DMS 273 (cell line): ENCODE data around the gene KLHL21.
"Not testable (repeated sequence)": the region's sequence is repeated elsewhere in the genome, so short reads cannot be mapped to it uniquely, and the experiment has no call there.

ENCODE experiments used
- DNase-seq: peaks from one replicate; lab custom pipeline; 2025; ENCODE audit not compliant: unreplicated experiment; lab: John Stamatoyannopoulos, UW

KLHL21 gene

DNA sequence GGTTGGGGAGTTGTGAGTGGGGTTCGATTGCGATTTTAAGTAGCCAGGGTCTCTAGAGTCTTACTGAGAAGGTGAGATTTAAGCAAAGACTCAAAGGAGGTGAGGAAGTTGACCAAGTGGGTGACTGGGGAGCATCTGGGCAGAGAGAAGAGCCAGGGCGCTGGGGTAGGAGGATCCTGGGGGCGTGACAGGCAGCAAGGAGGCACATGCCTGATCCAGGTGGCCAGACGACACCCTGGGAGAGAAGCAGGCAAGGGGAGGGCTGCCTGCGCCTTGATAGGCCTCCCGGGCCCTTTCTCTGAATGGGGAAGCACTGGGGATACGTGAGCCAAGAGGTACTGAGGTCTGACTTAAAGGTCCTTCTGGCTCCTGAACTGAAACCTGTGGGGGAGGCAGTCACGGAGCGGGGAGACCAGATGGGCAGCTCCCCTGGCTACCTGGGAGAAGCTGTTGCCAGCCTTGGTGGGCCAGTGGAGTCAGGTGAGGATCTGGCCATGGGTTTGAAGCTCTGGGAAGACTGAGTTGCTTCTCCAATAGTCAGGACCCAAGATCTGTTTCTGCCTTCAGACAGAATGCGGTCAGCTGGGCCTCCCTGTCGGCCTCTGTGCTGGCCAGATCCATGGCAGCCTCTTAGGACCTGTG is 17.5 kb downstream of the KLHL21 start:
- DNase-seq, result peak; percentile 56

DNA sequence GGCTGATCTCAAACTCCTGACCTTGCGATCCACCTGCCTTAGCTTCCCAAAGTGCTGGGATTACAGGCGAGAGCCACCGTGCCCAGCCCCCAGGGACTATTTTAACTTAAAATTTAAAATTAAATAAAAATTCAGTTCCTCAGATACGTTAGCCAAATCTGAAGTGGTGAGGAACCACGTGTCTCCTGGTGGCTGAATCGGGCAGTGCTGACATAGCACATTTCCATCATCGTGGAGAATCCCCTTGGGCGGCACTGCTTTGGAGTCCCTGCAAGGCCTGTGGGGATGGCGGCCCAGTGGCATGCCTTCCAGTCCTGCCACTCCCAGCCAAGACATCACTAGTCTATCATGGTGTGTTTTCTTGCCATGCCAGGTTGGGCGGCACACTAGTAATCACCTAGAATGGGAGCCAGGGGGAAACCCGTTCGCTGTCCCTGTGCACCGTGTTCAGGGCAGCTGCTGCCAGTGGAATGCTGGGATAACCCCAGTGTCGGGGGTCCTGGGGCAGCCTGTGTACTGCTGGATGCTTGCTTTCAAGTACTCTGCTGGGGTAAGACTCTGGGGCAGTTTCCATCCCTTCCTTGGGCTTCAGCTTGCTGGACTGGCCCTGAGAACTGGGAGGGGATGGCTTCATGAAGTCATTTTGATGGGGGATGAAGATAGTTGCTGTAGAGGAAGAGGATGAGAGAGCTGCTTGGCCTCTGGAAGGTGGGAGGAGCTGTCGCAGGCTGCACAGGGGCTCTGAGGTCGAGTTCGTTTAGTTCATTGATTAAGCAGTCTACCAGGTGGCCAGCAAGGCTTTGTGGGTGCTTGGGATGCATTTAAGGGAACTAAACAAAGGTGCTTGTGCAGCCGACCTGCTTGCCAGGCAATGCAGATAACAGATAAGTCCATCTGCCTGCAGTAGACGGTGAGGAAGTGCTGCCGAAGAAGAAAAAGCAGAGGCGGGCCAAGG is 18.3 kb downstream of the KLHL21 start:
- no peak for DNase-seq

DNA sequence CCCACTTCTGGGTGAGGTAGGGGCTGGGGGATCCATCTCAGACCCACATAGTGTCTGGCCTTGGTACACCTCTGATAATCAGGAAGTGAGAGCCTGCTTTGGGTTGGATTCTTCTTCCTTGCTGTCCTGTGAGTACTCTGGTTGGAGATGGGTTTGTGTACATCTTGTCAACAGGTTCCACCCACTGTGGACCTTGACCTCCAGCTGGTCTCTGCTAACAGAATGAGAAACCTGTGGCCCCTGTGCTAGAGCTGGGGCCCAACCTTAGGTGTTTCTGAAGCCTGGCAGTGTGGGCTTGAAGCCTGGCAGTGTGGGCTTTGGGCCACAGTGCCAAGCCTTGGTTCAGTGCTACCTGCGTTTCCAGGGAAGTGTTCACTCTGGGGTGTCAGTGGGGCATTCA is 20.3 kb downstream of the KLHL21 start:
- no peak for DNase-seq

DNA sequence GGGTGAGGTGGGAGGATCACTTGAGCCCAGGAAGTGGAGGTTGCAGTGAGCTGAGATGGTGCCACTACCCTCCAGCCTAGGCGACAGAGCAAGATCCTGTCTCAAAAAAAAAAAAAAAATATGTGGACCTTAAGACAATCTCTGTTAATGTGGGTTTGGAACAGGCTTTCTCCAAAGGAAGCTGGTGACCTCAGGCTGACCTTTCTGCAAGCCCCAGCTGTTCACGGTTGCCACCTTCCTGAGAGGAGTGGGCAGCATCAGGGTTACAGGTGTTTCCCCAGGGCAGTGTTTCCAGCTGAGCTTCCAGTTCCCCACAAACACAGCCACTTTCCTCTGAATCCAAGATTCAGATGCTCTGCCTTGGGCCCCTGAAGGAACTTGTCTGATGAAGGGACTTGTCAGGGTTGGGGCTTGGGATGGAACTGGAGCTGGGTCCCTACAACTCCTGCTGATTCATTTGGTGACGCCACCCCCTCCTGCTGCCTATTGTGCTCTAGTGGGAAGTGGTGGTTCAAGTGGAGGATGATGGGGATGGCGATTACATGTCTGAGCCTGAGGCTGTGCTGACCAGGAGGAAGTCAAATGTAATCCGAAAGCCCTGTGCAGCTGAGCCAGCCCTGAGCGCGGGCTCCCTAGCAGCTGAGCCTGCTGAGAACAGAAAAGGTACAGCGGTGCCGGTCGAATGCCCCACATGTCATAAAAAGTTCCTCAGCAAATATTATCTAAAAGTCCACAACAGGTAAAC is 20.9 kb downstream of the KLHL21 start:
- DNase-seq, result no peak

DNA sequence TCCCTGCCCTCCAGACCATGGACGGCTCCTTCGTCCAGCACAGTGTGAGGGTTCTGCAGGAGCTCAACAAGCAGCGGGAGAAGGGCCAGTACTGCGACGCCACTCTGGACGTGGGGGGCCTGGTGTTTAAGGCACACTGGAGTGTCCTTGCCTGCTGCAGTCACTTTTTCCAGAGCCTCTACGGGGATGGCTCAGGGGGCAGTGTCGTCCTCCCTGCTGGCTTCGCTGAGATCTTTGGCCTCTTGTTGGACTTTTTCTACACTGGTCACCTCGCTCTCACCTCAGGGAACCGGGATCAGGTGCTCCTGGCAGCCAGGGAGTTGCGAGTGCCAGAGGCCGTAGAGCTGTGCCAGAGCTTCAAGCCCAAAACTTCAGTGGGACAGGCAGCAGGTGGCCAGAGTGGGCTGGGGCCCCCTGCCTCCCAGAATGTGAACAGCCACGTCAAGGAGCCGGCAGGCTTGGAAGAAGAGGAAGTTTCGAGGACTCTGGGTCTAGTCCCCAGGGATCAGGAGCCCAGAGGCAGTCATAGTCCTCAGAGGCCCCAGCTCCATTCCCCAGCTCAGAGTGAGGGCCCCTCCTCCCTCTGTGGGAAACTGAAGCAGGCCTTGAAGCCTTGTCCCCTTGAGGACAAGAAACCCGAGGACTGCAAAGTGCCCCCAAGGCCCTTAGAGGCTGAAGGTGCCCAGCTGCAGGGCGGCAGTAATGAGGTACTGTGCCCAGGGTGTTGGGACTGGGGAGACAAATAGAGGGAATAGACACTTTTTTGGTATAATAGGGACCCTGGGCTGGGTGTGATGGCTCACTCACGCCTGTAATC is 21.9 kb downstream of the KLHL21 start:
- peak; percentile 53 for DNase-seq

DNA sequence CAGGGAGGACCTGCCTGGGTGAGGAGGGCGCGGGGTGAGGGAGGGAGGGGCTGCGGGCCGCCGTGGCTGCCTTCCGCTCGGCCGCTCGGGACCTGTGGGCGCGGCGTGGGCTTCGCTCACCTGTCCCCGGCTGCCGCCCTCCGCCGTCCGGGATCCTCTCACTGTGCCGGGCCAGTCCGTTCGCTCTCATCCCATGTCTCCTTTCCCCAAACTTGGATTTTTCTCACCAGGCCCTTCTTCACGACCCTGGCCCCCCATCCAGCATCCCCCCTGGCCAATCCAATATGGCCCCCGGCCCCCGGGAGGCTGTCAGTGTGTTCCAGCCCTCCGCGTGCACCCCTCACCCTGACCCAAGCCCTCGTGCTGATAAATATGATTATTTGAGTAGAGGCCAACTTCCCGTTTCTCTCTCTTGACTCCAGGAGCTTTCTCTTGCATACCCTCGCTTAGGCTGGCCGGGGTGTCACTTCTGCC is 22.5 kb downstream of the KLHL21 start:
- DNase-seq, result no peak

DNA sequence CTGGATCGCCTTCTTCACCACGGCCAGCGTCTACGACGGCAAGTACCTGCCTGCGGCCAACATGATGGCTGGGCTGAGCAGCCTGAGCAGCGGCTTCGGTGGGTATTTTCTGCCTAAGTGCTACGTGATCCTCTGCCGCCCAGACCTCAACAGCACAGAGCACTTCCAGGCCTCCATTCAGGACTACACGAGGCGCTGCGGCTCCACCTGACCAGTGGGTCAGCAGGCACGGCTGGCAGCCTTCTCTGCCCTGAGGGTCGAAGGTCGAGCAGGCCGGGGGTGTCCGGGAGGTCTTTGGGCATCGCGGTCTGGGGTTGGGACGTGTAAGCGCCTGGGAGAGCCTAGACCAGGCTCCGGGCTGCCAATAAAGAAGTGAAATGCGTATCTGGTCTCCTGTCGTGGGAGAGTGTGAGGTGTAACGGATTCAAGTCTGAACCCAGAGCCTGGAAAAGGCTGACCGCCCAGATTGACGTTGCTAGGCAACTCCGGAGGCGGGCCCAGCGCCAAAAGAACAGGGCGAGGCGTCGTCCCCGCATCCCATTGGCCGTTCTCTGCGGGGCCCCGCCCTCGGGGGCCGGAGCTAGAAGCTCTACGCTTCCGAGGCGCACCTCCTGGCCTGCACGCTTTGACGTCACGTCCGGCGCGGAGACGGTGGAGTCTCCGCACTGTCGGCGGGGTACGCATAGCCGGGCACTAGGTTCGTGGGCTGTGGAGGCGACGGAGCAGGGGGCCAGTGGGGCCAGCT is 23.1 kb downstream of the KLHL21 start, which contains the start of gene ZBTB48:
Gene ZBTB48 (plus strand): TSS at position 621 of the 745 bp plus-strand sequence. CDS start 616 bp downstream, outside the sequence.
- peak; percentile 100 for DNase-seq

DNA sequence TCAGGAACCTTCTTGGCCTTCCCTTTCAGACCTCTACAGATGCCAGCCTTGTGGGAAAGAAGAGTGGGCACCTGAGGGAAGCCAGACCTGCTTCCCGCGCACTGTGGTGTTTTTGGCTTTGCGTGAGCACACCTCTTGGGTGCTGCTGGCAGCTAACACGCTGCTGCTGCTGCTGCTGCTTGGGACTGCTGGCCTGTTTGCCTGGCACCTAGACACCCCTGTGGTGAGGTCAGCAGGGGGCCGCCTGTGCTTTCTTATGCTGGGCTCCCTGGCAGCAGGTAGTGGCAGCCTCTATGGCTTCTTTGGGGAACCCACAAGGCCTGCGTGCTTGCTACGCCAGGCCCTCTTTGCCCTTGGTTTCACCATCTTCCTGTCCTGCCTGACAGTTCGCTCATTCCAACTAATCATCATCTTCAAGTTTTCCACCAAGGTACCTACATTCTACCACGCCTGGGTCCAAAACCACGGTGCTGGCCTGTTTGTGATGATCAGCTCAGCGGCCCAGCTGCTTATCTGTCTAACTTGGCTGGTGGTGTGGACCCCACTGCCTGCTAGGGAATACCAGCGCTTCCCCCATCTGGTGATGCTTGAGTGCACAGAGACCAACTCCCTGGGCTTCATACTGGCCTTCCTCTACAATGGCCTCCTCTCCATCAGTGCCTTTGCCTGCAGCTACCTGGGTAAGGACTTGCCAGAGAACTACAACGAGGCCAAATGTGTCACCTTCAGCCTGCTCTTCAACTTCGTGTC is 23.9 kb downstream of the KLHL21 start:
- no peak for DNase-seq

DNA sequence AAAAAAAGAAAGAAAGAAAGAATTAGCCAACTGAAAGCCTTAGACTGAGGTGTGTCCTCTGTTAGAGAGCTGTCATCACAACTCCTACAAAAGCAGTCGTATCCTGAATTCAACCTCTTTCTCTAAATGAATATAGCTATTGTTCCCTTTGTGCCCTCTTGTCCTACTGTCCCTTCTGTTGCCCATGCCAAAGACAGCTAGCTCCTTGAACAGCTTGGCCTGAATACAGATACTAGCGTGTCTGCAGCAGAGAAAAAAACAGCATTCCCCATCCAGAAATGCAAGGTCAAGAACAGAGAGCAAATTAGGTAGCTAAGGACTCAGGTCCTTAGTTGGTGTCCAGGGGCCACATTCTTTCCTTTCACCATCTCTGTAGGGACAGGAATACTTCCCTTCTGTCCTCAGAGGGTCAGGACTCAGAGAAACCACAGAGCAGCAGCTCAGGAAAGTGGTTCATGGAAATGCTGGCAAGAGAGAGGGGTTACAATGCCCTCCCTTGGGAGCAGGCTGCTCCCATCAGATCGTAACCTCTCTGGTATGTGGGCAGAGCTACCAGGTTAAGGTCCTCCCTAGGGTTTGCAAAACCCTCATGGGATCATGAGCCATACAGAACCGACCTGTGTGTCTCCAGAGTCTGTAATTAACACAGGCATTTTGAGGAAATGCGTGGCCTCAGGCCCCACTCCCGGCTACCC is 24.7 kb downstream of the KLHL21 start:
- DNase-seq, result no peak

DNA sequence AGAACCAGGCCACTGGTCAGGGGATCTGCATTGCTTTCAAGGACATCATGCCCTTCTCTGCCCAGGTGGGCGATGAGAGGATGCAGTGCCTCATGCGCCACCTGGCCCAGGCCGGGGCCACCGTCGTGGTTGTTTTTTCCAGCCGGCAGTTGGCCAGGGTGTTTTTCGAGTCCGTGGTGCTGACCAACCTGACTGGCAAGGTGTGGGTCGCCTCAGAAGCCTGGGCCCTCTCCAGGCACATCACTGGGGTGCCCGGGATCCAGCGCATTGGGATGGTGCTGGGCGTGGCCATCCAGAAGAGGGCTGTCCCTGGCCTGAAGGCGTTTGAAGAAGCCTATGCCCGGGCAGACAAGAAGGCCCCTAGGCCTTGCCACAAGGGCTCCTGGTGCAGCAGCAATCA is 27.9 kb downstream of the KLHL21 start:
- DNase-seq, result no peak

DNA sequence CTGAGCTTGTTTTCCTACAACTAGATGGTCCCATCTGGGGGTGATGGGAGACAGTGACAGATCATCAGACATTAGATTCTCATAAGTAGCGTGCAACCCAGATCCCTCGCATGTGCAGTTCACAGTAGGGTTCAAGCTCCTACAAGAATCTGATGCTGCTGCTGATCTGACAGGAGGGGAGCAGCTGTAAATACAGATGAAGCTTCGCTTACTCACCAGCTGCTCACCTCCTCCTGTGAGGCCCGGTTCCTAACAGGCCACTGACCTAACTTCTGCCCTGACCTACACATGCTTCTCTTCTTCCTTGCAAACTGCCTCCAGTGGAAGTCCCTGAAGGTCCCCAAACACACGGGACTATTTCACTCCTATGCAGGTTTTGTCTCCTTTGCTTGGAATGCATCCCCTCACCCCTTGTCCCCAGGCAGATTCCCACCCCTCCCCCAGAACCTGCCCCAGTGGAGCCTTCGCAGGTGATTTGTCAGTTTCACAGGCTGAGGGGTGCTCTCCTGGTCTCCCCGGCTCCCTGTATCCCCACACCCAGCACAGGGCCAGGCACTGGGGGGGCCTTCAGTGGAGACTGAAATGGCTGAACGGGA is 28.5 kb downstream of the KLHL21 start:
- peak; percentile 57 for DNase-seq

DNA sequence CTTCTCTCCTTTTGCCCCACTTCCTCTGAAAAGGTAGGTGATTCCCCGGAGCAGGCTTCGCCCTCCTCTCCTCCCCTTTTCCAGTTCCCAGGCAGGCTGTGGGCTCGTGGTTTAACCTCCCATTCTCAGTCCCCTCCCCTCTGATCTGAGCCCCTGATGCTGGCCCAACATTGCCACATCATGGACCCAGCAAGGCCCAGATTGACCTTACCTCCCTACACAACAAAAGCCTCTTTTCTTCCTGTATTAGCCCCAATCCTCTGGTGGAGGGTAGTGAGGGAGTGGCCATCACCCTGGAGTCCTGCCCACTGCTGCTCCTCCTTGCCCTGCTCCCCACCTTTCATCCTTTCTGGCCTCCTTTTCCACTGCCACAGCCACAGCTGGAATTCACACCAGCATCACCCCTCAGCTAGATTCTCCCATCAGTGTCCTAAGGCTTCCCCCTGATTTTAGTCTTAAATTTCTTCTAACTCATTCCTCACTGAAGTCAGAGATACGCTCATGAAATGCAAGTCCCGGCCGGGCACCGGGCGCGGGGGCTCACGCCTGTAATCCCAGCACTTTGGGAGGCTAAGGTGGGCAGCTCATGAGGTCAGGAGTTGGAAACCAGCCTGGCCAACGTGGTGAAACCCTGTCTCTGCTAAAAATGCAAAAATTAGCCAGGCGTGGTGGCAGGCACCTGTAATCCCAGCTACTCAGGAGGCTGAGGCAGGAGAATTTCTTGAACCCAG is 29.9 kb downstream of the KLHL21 start:
- DNase-seq, result no peak

DNA sequence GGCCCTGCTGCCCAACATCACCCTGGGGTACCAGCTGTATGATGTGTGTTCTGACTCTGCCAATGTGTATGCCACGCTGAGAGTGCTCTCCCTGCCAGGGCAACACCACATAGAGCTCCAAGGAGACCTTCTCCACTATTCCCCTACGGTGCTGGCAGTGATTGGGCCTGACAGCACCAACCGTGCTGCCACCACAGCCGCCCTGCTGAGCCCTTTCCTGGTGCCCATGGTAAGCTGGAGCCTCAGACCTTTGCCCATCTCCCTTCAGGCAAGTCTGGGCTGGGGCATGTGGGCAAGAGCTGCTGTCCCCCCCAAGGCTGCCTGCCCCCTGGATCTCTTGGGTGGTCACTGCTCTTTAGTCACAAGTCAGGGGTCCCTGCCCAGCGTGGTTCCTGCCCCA is 31.7 kb downstream of the KLHL21 start:
- DNase-seq, result no peak

DNA sequence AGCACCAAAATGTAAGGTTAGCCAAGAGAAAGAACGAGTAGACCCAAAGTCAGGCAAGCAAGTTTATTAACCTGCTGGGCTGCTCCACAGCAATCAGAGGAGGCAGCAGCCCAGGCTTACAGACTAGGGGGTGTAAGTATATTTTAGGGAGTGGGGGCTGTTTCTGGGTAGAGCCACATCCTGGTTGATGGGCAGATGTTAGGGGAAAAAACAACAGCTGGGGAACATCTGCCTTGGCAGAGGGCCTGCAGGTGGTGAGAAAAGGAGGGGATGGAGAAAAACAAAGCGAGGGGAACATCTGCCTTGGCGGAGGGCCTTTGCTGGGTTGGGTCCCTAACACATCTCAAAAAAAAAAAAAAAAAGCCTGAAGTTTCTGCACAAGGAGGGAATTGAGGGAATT is 32.6 kb downstream of the KLHL21 start:
- DNase-seq, result peak; percentile 32

DNA sequence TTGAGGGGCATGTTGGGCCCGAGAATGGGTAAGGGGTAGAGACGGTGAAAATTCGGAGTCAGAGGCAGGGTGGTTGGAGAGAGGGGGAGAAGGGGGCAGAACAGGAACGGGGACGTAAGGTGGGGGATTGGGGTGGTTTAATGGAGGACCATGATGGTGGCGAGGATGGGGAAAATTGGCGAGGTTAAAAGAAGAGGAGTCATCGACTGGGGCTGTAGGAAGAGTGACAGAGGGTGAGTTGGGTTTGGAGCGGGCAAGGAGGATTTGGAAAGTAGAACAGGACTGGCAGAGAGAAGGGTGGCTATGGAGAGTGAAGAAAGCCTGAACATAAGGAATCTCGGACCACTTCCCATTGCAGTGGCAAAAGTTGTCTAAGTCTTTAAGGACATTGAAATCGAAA is 33.6 kb downstream of the KLHL21 start:
- no peak for DNase-seq

DNA sequence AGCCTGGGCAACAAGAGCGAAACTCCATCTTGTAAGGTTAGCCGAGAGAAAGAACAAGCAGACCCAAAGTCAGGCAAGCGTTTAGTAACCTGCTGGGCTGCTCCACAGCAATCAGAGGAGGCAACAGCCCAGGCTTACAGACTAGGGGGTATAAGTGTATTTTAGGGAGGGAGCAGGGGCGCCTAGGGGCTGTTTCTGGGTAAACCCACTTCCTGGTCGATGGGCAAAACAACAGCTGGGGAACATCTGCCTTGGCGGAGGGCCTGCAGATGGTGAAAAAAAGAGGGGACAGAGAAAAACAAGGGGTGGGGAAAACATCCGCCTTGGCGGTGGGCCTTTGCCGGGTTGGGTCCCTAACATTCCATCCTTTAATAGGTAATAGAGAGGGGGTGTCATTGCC is 42.4 kb downstream of the KLHL21 start:
- DNase-seq, result no peak

DNA sequence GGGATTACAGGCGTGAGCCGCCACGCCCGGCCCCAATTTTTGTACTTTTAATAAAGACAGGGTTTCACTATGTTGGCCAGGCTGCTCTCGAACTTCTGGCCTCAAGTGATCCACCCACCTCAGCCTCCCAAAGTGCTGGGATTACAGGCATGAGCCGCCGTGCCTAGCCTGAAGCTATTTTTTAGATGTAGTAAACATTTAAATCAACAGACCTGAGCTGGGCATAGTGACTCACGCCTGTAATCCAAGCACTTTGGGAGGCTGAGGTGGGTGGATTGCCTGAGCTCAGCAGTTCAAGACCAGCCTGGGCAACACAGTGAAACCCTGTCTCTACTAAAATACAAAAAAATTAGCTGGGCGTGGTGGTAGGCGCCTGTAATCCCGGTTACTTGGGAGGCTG is 43.5 kb downstream of the KLHL21 start:
- not testable (repeated sequence) for DNase-seq

DNA sequence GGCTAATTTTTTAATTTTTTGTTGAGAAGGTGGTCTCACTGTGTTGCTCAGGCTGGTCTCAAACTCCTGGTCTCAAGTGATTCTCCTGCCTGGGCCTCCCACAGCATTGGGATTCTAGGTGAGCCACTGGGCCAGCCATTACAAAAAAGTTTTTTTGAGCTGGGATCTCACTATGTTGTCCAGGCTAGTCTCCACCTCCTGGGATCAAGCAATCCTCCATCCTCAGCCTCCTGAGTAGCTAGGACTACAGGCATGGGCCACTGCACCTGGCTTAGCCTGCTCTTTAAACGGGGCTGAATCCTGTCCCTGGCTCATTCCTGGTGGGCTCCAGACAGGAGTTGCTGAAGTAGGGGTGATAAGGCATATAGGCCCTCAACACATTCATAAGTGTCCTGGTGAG is 45.1 kb downstream of the KLHL21 start:
- DNase-seq, result no peak
